OCI-LY1 (cell line): ENCODE data around the gene CHKA.

Experiments used
- H2AFZ ChIP-seq: fragments of 200-600 bp; sonication (generic), shearing (Covaris generic); 2 replicates; pipeline ENCODE4 v1.6.0; 2014; ENCODE audit warnings: antibody characterized with exemption, mild to moderate bottlenecking, low read length
- H3F3A ChIP-seq: fragments of 200-600 bp; sonication (generic), shearing (Covaris generic); 2 replicates; pipeline ENCODE4 v1.6.0; 2014; ENCODE audit warnings: mild to moderate bottlenecking, antibody characterized with exemption, low read length, moderate library complexity; ENCODE audit not compliant: insufficient read depth
- H3K27ac ChIP-seq: fragments of 200-600 bp; sonication (generic); 2 replicates; pipeline ENCODE4 v1.5.1; 2014; ENCODE audit warnings: low read length, mixed run types, mild to moderate bottlenecking, low read depth; ENCODE audit not compliant: poor library complexity, severe bottlenecking
- H3K27me3 ChIP-seq: fragments of 200-600 bp; sonication (generic); 2 replicates; pipeline ENCODE4 v1.6.0; 2014; ENCODE audit warnings: antibody characterized with exemption, mild to moderate bottlenecking, low read length, moderate library complexity; ENCODE audit not compliant: insufficient read depth
- H3K36me3 ChIP-seq: fragments of 200-600 bp; sonication (generic); 2 replicates; pipeline ENCODE4 v1.6.1; 2014; ENCODE audit warnings: mild to moderate bottlenecking, antibody characterized with exemption, low read length, moderate library complexity, mixed read lengths; ENCODE audit not compliant: insufficient read depth
- H3K4me1 ChIP-seq: fragments of 200-600 bp; sonication (generic); 2 replicates; pipeline ENCODE4 v1.5.1; 2014; ENCODE audit warnings: mild to moderate bottlenecking, low read length, moderate library complexity; ENCODE audit not compliant: insufficient read depth, severe bottlenecking
- H3K4me2 ChIP-seq: fragments of 200-600 bp; sonication (generic), shearing (Covaris generic); 2 replicates; pipeline ENCODE4 v1.6.1; 2014; ENCODE audit warnings: low read length
- H3K4me3 ChIP-seq: fragments of 200-600 bp; sonication (generic); 2 replicates; pipeline ENCODE4 v1.5.1; 2014; ENCODE audit warnings: low read length, low read depth, mild to moderate bottlenecking, mixed read lengths; ENCODE audit not compliant: poor library complexity, severe bottlenecking
- H3K79me2 ChIP-seq: fragments of 200-600 bp; shearing (Covaris generic); 2 replicates; pipeline ENCODE4 v1.6.1; 2016; ENCODE audit warnings: mixed run types, low read length, mixed read lengths; ENCODE audit not compliant: insufficient read depth
- H3K9ac ChIP-seq: fragments of 200-600 bp; sonication (generic), shearing (Covaris generic); 2 replicates; pipeline ENCODE4 v1.6.1; 2014; ENCODE audit warnings: mild to moderate bottlenecking, low read length, mixed read lengths
- H3K9me2 ChIP-seq: fragments of 200-600 bp; sonication (generic), shearing (Covaris generic); 2 replicates; pipeline ENCODE4 v1.6.1; 2014; ENCODE audit warnings: low read depth, mild to moderate bottlenecking, low read length, mixed read lengths
- H3K9me3 ChIP-seq: fragments of 200-600 bp; shearing (Covaris generic); 2 replicates; pipeline ENCODE4 v1.6.1; 2014; ENCODE audit warnings: low read length, mixed read lengths
- H4K20me1 ChIP-seq: fragments of 200-600 bp; sonication (generic), shearing (Covaris generic); 2 replicates; pipeline ENCODE4 v1.6.0; 2016; ENCODE audit warnings: mild to moderate bottlenecking, low read length; ENCODE audit not compliant: insufficient read depth
- EZH2 ChIP-seq: fragments of 200-600 bp; sonication (generic), shearing (Covaris generic); IDR thresholded peaks from 2 replicates; pipeline ENCODE4 v1.8.0; 2017; ENCODE audit warnings: borderline replicate concordance, mixed run types, mild to moderate bottlenecking, antibody characterized with exemption, low read length, moderate library complexity, mixed read lengths
- TF ChIP-seq, protein P1 (sequence below): fragments of 200-600 bp; sonication (generic), shearing (Covaris generic); IDR thresholded peaks from 2 replicates; pipeline ENCODE4 v1.5.1; 2017; ENCODE audit warnings: mild to moderate bottlenecking, antibody characterized with exemption, low read length, moderate library complexity, mixed read lengths

CHKA gene

DNA sequence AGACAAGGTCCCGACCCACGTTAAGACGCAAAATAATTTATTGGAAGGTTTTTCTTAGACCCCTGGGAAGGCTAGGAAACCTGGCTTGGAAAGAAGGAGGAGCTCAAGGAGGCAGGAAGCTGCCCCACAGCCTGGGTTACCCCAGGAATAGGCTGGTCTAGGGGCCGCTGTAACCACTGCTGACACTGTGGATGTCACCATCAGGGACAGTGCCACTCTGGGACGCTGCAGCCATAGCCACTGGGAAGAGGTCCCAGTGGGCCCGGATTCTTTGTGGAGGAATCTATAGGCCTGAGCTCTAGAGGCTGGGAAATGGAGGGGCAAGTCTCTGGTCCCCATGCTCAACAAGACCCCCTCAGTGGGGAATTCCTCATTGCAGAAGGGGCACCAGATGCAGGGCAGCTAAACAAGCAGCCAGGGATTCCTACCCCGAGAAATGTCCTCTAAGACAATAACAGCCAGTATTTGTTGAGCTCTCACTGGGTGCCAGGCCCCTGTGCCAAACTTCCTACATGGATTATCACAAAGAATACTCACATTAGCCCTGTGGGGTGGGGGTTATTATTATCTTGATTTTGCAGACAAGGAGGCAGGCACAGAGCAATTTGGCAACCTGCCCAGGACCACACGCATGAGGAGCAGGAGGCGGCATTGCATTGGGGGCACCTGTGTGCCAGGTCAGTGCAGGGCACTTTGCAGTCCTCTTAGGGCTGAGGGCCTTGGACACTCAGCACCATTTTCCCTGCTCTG, 19.5 kb upstream of the CHKA start:
- Histone ChIP-seq H3K4me1 (peaks cover 8% of the 10 kb centered on the region), H3K4me2 (no peak overlapping the region), H4K20me1 (no peaks in the 10 kb centered on the region), H2AFZ (no peak overlapping the region), H3K9me3 (no peaks in the 10 kb centered on the region), H3K27me3 (peaks cover 8% of the 10 kb centered on the region; the same call in 1 of the 2 replicates), H3K4me3 (no peak overlapping the region), H3K9me2 (no peaks in the 10 kb centered on the region), H3K79me2 (no peaks in the 10 kb centered on the region), H3K27ac (no peak overlapping the region), H3K36me3 (no peaks in the 10 kb centered on the region), H3F3A (no peaks in the 10 kb centered on the region), H3K9ac (no peak overlapping the region)
- TF ChIP-seq, protein P1, sequence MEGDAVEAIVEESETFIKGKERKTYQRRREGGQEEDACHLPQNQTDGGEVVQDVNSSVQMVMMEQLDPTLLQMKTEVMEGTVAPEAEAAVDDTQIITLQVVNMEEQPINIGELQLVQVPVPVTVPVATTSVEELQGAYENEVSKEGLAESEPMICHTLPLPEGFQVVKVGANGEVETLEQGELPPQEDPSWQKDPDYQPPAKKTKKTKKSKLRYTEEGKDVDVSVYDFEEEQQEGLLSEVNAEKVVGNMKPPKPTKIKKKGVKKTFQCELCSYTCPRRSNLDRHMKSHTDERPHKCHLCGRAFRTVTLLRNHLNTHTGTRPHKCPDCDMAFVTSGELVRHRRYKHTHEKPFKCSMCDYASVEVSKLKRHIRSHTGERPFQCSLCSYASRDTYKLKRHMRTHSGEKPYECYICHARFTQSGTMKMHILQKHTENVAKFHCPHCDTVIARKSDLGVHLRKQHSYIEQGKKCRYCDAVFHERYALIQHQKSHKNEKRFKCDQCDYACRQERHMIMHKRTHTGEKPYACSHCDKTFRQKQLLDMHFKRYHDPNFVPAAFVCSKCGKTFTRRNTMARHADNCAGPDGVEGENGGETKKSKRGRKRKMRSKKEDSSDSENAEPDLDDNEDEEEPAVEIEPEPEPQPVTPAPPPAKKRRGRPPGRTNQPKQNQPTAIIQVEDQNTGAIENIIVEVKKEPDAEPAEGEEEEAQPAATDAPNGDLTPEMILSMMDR: no peak
- TF ChIP-seq EZH2: no peak

DNA sequence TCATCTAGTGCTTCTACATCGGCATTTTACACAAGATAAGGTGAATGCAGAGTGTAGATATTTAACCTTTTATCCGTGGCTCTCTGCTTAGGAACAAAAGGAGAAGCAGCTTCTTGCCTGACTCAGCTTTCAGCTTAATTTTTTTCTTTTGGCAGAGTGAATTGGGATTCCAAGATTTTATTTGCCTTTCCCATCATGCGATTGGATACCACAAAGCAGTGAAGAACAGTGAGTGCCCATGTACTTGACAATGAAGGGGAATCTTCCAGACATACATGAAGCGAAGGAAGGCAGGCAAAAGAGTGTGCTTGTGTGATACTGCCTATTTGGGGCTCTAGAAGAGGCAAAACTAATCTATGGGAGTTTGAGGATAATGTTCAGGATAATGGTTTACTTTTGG, 17.0 kb upstream of the CHKA start:
- Histone ChIP-seq H2AFZ (no peak overlapping the region), H4K20me1 (no peaks in the 10 kb centered on the region), H3K4me1 (peaks cover 8% of the 10 kb centered on the region), H3K79me2 (no peaks in the 10 kb centered on the region), H3K36me3 (no peaks in the 10 kb centered on the region), H3K9me2 (no peaks in the 10 kb centered on the region), H3K4me2 (no peak overlapping the region), H3K4me3 (no peak overlapping the region), H3K27ac (no peak overlapping the region), H3K27me3 (peaks cover 8% of the 10 kb centered on the region; the same call in 1 of the 2 replicates), H3K9me3 (peaks cover 4% of the 10 kb centered on the region; the same call in 1 of the 2 replicates), H3F3A (no peaks in the 10 kb centered on the region), H3K9ac (no peak overlapping the region)
- no peak for TF ChIP-seq EZH2

DNA sequence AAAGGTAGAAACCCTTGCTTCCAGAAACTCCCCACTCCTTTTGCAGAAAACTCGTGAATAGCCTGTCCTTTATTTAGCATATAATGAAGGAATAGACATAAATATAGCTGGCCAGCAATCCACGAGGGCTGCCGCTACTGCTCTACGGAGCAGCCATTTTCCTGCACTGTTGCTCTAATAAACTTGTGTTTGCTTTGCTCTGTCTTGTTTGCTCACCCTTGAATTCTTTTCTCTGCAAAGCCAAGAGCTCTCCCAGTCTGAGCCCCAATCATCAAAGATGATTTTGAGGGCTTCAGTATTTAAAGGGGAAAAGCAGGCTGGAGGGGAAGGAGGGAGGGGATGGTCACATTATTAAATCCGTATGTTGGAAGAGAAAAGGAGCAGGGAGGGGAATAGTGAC, 16.6 kb upstream of the CHKA start:
- no peaks in the 10 kb centered on the region for H3F3A ChIP-seq
- no peak overlapping the region for H3K4me3 ChIP-seq
- peaks cover 8% of the 10 kb centered on the region; the same call in 1 of the 2 replicates for H3K27me3 ChIP-seq
- H3K9ac ChIP-seq: no peak overlapping the region
- no peak overlapping the region for H3K27ac ChIP-seq
- H2AFZ ChIP-seq: no peak overlapping the region
- no peaks in the 10 kb centered on the region for H3K36me3 ChIP-seq
- peaks cover 8% of the 10 kb centered on the region for H3K4me1 ChIP-seq
- H3K79me2 ChIP-seq: no peaks in the 10 kb centered on the region
- H4K20me1 ChIP-seq: no peaks in the 10 kb centered on the region
- no peaks in the 10 kb centered on the region for H3K9me2 ChIP-seq
- TF ChIP-seq EZH2: no peak
- TF ChIP-seq, protein P1: no peak
- H3K9me3 ChIP-seq: peaks cover 5% of the 10 kb centered on the region; the same call in 1 of the 2 replicates
- H3K4me2 ChIP-seq: no peak overlapping the region

DNA sequence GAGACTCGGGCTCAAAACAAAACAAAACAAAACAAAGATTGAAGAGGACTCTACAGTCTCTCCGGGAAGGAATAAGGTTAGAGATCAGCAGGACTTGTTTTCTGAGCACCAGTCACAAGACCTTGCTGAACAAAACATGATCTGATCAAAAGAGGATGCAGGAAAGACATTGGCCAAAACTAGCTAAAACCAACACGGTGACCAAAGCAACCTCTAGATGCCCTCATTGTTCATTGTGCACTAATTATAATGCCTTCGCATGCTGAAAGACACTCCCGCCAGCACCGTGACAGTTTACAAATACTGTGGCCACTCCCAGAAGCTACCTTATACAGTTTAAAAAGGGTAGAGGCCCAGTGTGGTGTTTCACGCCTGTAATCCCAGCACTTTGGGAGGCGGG, 15.7 kb upstream of the CHKA start:
- Histone ChIP-seq H3F3A (no peaks in the 10 kb centered on the region), H3K9ac (no peak overlapping the region), H4K20me1 (no peaks in the 10 kb centered on the region), H3K9me2 (no peaks in the 10 kb centered on the region), H2AFZ (no peak overlapping the region), H3K4me3 (no peak overlapping the region), H3K36me3 (no peaks in the 10 kb centered on the region), H3K9me3 (peaks cover 5% of the 10 kb centered on the region; the same call in 1 of the 2 replicates), H3K4me1 (peaks cover 4% of the 10 kb centered on the region), H3K4me2 (no peak overlapping the region), H3K79me2 (no peaks in the 10 kb centered on the region), H3K27me3 (peaks cover 3% of the 10 kb centered on the region; the same call in 1 of the 2 replicates), H3K27ac (no peak overlapping the region)
- TF ChIP-seq EZH2: no peak
- TF ChIP-seq, protein P1: no peak
